MM.1S (cell line): ENCODE data around the gene TSHZ2.

ENCODE experiments used
- CTCF ChIP-seq: fragments of 300-600 bp; sonication (generic); IDR thresholded peaks from 2 replicates; pipeline ENCODE4 v1.5.1; 2016; ENCODE audit warnings: antibody characterized with exemption, low read length, mixed read lengths
- EZH2 ChIP-seq: fragments of 300-600 bp; sonication (generic); optimal IDR thresholded peaks from 2 replicates; pipeline ENCODE3; 2017; ENCODE audit warnings: low read depth, mild to moderate bottlenecking, antibody characterized with exemption, low read length, mixed read lengths
- EZH2phosphoT487 ChIP-seq: fragments of 300-600 bp; sonication (generic); IDR thresholded peaks from 2 replicates; pipeline ENCODE4 v1.6.1; 2018; ENCODE audit warnings: antibody characterized with exemption, low read length

- no peak for TF ChIP-seq CTCF
- TF ChIP-seq EZH2 = no peak
- no peak for TF ChIP-seq EZH2phosphoT487
These were observed 323.9 kb downstream of the TSHZ2 start for GRCh38 chr20:53296025-53296424.
